Amygdala (tissue), 56 donors: ENCODE data around the gene SORBS1.

Experiments used
- DNase-seq, 56 donors: peaks; one replicate each; lab custom pipeline; 2025; lab: John Stamatoyannopoulos, UW

The SORBS1 gene

DNA sequence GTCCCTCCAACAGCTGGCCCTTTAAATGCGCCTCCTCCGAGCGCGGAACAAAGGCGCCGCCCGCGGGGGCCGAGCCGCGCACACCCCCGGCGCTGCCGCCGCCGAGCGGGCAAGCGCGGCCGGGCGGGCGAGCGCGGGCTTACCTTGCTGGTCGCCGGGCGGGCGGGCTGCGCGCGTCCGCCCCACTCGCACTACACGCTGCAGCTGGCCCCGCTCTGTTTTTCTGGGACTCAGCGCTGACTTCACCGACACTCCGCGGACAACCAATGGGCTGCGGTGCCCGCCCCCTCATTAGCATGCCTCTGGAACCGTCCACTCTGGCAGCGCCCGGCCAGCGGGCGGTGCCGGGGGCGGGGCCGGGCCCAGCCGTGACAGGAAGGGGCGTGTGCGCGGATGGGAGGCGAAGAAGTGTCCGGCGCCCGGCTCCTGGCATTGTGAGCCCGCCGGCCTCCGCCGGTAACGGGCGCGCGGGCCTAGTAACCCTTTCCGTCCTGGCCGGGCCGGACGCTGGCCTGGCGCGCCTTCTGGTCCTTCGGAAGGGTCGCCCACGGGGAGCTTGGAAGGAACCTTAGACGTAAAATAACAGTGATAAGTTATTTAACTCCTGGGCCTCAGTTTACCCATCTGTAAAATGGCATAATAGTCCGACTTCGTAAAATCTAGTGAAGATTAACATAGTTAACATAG is at the start of gene SORBS1:
TSS of gene SORBS1 (minus strand) at position 195 of the 687 bp plus-strand sequence. CDS start 120,236 bp downstream, outside the sequence.
- DNase-seq, result peak; percentile 42 to 98 (median 93)

GRCh38 chr10:95610727-95611126 is 49.6 kb upstream of the SORBS1 start:
- no peak for DNase-seq

GRCh38 chr10:95606922-95607321 is 45.8 kb upstream of the SORBS1 start:
- no peak for DNase-seq

DNA sequence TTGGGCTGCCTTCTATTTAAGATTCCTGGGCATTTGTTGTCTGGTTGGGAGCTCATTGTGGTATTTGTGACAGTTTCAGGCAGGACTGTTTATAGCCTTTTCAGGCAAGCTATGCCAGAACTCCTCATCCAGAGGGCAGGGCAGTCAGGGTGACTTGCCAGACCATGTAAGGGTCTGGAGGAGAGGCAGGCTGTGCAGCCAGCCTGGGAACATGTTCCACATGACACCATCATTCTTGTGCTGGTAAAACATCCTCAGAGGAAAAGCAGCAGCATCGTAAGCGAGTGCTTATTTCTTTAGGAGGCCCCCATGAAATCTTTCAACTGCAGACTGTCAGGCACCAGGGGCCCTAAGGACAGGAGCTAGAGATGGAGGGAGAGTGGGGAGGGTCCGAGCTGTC is 44.0 kb upstream of the SORBS1 start:
- no peak for DNase-seq

DNA sequence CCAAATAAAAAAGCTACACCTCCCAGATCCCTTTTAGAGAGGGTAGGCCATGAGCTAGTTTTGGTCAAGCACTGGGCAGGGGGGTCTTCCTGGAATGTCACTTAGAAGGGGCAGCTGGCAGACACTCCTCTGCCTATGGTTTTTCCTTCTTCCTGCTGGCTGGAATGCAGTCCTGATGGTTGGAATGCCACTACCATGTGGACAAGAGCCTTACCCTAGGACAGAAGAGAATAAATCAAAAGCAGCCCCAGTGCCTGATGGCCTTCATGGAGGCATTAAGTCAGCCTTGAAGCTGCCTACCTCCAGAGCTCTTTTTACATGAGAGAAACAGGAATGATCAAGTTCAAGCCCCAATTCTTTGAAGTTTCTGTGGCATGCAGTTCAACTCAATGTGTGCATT is 43.5 kb upstream of the SORBS1 start:
- DNase-seq, result no peak

DNA sequence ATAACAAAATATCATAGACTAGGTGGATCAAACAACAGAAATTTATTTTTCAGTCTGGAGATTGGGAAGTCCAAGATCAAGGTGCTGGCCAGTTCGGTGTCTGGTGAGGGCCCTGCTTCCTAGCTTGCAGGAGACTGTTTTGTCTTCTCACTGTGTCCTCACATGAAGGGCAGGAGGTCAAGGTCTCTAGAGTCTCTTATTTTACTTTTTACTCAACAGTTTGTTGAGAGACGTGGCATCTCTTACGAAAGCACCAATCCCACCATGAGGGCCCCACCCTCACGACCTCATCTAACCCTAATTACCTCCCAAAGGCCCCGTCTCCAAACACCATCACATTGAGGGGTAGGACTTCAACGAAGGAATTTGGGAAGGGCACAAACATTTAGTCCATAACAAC is 41.2 kb upstream of the SORBS1 start:
- DNase-seq, result no peak

DNA sequence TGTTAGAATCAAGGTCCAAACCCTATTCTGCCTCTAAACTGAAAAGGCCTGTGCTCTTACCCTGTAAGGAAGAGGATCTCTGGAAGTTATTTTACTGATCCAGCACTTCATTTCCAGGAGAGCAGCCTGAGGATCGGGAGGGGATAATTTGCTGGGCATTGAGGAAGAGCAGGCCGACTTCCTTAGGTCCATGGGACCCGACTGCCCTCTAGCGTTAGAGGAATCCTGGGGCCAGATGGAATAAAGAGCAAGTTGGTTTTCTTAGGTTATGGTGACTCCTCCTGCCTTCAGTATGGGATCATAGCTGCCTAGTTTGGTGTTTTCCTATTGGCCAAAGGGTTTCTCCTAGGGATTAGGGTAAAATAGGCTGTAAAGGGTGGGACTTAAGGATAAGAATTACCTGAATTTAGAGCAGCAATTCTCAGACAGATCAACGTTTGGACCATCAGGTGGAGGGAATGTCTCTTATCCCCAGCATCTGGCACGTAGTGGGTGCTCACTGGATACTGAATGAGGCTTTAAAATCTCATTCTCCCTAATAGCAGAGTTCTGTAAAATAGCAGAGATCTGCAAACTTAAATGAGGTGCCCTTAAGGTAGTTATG is 40.0 kb upstream of the SORBS1 start:
- peak in 53 of 56 donors; percentile 1 to 81 (median 46) for DNase-seq

DNA sequence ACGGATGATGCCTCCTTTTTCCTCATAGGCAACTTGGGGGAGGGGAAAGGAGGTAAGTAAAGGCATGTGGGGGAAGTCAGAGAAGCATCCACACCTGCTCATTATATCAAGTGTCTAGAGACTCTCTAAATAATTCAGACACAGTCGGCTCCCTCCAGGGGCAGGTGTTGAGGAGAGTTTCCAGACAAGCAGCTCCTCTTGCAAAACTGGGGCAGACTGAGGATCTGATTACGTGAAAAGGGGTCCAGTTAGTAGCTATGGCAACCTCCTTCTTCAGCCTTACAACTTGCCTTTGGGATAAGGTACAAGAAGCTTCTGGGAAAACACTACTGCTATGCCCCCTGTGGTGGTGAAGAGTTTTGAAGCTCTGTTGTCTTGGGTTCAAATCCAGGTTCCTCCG is 39.0 kb upstream of the SORBS1 start:
- no peak for DNase-seq

DNA sequence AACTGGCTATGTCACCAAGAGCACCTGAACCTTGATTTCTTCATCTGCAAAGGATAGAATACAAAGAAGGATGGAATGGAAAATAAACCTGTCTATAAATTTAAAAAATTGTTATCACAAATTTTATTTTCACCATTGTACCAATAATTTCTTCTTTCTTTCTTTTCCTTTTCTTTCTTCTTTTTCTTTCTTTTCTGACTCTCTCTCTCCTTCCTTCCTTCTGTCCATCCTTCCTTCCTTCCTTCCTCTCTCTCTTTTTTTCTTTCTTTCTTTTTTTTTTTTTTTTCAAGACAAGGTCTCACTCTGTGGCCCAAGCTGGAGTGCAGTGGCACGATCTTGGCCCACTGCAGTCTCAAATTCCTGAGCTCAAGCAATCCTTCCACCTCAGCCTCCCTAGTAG is 36.6 kb upstream of the SORBS1 start:
- DNase-seq, result no peak

DNA sequence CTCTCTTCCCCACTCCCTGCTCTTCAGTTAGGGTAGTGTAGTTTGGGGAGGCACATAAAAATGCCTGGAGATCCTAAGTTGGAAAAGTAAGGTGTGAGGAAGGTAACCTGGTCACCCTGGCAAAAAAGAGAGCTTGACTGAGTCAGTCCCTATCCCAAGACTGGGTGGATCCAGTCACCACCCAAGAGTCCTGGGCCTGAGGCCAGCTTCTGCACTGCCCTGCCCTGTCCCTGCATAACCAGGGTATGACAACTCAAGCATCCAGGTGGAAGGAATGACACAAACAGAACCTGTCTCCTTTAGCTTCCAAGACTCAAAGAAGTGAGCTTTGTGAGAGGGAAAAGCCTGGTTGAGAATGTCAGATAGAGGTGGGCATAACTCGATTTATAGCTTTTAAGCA is 26.9 kb upstream of the SORBS1 start:
- no peak for DNase-seq

- no peak for DNase-seq
These were observed 18.8 kb upstream of the SORBS1 start for GRCh38 chr10:95579835-95580535.

- no peak for DNase-seq
These were observed 18.1 kb upstream of the SORBS1 start for GRCh38 chr10:95579292-95579691.

DNA sequence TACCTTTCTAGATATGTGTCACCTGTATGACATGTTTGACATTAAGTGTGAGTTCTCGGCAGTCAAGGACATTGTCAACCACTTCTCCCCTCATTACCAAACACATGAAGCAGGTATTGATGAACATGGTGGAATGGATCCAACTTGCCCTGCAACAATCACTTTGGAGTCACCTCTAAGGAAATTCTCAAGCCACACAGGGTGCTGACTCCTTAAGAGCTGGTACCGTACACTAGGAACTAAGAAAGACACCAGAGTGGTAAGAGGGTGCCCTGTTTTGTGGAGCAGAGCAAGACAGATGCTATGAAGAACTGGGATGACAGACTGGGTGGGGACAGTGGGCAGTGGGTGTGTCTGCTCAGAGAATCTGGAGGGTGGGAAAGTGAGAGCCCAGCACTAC is 17.4 kb upstream of the SORBS1 start:
- no peak for DNase-seq

DNA sequence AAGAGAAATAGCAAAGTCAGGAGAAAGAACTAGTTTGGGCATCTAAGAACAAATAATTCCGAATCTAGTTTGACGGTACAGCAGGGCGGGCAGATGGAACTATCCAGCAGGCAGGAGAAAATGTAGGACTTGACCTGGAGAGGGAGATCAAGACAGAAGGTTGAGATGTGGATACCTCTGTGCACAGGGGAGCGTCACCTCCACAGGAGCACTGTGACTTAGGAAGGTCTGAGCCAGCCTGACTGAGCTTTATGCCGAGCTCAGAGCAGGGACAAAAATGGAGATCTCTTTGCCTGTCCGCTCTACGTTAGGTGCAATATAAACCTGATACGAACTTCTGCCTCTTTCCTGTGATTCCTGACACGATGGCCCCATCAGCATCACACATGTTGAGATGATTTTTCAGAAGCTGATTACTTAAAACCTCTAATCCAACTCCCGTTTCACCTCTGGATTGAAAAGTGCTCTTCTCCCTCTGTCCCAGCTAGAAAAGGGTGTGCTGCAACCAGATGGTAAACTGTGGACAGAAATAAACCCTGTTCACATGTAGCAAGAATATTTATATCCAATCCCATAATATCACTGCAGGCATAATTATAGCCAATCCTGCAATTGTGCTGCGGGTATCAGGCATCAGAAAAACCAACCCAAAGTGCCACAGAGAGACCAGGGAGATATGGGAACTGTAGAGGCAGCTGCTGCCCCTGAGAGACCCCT is 13.6 kb upstream of the SORBS1 start:
- DNase-seq, result no peak

- DNase-seq, result no peak
These were observed 12.9 kb upstream of the SORBS1 start for GRCh38 chr10:95573964-95574604.

DNA sequence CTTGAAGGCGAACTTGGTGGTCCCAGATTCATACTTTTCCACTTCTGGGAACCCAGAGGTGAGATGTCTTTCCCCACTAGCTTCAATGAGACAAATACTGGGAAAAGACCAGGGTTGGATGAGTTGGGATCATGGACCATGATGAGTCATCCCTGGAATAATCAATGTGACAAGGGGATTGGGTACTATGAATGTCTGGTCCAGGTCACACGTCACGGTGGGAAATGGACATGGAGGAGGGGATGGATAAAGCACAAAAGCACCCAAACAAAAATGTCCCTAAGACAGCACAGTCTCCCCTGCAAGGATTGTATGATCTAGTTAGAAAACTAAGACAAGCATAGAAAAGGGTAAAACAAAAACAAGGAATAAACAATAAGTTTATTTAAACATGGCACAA is 12.4 kb upstream of the SORBS1 start:
- DNase-seq, result no peak

DNA sequence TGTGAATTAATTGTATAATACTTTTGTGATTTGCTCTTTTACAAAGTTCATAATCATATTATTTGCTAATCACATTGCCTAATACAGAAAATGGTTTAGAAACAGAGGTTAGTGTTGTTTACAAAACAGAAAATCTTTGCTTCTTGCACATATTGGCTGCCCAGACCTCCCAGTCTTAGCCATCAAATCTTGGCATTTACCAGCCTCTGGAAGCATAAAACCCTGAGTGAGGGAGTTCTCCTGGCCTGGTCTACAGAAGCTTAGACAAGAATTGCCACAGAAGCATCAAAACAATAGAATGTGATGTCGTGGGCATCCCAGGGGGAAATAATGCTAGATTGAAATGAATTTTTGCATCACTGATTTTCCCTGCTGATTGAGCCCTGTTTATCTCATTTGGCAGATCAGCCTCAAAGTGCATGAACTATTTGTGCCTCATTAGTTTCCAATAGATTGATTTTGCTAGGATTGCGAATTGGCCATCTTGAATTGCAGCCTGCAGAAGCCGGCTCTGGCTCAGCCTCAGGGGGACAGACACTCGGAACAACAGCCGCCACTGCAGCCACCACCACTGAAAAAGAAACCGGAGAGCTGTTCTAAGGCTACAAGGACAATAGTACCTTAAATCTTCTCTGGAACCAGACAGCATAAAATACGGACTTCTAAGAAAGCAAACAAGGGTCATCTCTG is 11.1 kb upstream of the SORBS1 start:
- no peak for DNase-seq

- DNase-seq, result no peak
These were observed 10.2 kb upstream of the SORBS1 start for GRCh38 chr10:95571390-95571789.

DNA sequence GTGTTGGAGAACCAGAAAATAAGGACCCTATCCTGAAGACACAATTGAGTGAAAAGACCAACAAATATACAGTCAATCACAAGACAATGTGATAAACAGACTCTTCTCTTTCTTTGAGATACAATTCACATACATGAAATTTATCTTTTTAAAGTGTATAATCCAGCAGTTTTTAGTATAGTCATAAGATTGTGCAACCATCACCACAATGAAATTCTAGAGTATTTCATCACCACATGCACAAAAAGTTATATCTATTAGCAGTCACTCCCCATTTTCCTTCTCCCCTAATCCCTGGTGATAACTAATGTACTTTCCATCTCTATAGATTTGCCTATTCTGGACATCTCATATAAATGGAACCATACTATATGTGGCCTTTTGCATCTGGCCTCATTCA is 8.2 kb upstream of the SORBS1 start:
- no peak for DNase-seq
